ENCODE data around the gene MYLK2.

DNA sequence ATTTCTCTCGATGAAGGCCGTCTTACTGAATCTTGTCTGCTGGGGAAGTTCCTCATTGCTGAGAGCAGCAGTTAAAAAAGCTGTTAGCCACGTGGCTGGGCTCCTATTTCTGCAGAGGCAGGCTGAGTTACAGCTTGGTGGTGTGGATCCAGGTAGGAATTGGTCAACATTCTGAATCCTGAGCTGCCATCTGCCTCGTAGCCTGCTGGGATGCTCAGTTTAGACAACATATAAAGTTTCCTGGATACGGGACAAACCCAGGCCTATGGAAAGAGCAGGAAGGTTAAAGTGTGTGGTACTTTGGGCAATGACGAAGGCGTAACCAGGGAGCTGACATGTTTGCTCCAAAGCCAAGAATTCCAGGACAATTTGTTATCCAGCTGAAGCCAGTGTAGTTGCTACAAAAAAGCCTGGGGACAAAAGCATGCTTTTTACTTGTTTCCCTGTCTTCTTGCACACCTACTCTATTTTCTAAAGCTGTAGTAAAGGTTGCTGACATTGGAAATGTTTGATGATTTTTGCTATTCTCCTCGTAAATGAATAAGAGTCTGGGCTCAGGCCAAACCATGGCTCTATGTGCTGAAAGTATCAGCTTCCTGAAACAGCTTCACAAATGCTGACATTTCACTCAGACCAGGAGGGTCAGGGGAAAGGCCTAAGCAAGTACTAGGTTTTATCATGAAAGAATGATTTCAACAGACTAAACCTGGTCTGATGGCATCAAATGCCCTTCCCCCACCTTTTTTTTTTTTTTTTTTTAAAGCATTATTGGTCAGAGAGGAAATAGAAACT is 12.4 kb upstream of the MYLK2 start:
- TF ChIP-seq POLR2AphosphoS5 (IDR thresholded peaks at IDR 0.05) (no peak), POLR2A (IDR thresholded peaks at IDR 0.05) (no peak)
- TF ChIP-seq, protein P1, sequence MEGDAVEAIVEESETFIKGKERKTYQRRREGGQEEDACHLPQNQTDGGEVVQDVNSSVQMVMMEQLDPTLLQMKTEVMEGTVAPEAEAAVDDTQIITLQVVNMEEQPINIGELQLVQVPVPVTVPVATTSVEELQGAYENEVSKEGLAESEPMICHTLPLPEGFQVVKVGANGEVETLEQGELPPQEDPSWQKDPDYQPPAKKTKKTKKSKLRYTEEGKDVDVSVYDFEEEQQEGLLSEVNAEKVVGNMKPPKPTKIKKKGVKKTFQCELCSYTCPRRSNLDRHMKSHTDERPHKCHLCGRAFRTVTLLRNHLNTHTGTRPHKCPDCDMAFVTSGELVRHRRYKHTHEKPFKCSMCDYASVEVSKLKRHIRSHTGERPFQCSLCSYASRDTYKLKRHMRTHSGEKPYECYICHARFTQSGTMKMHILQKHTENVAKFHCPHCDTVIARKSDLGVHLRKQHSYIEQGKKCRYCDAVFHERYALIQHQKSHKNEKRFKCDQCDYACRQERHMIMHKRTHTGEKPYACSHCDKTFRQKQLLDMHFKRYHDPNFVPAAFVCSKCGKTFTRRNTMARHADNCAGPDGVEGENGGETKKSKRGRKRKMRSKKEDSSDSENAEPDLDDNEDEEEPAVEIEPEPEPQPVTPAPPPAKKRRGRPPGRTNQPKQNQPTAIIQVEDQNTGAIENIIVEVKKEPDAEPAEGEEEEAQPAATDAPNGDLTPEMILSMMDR (IDR thresholded peaks at IDR 0.05) = no peak

Data from sigmoid colon (tissue), 4 donors.